Glomerular visceral epithelial cell (primary cell): ENCODE measurements around the gene MPPED1.

Source experiments
- DNase-seq: peaks from one replicate; pipeline ENCODE4 v3.0.0-alpha.2; 2016; ENCODE audit errors: extremely low spot score

The MPPED1 gene

DNA sequence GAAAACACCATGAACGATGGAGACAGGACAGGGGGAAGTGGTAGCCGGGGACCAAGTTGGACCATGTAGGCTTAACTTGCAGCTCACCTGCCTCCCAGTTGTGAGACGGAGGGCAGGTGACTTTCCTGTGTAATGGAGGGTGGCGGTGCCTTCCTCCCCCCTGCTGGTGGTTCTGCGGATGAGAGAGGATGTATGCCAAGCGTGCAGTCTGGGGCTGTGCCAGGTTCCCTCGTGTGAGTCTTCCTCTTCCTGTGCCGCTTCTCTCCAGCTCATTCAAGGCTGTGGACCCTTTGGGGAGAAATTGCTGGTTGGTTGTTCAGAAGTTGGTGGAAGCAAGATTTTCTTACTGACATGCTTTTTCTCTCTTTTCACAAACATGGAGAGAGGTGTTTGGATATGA, 35.1 kb downstream of the MPPED1 start:
- no peak for DNase-seq

DNA sequence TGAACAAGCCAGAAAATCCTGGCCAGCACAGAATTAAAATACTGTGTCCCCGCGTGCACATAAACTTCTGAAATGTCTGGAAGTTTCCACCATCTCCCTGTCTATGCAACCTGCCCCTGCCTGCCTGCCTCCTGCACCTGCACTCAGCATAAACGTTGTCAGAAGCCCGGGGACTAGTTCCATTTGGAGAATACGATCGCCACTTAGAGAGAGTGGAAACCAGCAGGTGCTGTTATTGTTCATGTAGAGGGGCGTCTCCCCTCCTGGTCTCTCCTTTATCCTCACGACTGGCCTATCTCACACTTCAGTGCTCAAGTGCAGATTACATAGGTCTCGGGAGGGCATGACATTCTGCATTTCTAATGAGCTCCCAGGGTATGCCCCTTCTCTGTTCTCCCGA, 35.6 kb downstream of the MPPED1 start:
- DNase-seq, result no peak

DNA sequence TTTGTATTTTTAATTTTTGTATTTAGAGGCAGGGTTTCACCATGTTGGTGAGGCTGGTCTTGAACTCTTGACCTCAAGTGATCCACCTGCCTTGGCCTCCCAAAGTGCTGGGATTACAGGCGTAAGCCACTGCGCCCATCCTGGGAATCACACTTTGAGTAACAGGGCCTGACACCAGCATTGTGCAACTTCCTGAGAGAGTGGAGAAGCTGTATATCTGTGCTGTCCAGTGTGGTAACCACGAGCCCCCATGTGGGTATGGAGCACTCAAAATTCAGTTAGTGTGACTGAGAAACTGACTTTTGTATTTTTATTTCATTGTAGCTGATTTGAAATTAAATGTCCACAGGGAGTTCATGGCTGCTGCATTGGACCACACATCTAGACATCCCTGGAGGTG, 36.2 kb downstream of the MPPED1 start:
- no peak for DNase-seq

DNA sequence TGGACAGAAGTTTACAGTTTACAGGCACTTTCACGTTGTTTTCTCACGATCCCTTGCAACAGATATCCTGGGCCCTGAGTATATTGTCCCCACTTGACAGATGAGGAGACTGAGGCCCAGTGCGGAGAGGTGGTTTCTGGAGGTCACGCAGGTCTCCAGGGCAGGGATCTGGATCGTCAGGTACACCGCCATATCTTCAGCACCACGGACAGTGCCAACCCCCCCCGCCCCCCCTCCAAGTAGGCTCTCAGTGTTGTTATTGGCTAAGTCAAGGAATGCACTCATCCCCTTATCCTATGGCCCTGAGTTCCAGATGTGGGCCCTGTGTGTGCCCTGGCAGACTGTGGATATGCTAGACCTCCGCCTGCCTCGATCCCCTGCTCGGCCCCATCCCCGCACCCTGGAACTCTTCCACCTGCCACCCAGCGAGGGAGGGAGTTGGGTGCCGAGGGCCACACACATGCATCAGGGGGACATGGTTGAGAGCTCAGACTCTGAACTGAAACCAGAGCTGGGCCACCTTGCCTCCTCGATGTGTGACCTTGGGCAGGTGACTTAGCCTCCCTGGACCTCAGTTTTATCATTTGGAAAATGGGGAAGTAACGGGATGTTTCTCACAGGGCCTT, 37.5 kb downstream of the MPPED1 start:
- DNase-seq, result no peak

DNA sequence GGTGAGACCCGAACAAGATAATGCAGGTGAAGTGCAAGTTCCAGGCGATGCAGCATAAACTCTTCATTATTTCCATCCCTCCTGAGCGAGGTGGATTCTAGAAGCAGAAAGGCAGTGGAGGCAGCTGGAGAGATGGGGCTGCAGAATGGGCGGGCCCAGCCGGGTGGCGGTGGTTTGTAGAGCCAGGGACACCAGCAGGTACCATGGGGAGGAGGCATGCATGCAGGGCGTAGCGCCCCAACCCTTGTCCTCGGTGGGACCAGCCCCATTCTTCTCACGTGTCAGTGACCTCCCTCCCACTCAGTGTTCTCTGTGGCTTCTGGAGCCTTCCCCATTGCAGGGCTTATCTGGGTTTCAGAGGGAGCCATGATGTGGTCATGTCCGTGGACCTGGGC, 38.0 kb downstream of the MPPED1 start:
- no peak for DNase-seq

DNA sequence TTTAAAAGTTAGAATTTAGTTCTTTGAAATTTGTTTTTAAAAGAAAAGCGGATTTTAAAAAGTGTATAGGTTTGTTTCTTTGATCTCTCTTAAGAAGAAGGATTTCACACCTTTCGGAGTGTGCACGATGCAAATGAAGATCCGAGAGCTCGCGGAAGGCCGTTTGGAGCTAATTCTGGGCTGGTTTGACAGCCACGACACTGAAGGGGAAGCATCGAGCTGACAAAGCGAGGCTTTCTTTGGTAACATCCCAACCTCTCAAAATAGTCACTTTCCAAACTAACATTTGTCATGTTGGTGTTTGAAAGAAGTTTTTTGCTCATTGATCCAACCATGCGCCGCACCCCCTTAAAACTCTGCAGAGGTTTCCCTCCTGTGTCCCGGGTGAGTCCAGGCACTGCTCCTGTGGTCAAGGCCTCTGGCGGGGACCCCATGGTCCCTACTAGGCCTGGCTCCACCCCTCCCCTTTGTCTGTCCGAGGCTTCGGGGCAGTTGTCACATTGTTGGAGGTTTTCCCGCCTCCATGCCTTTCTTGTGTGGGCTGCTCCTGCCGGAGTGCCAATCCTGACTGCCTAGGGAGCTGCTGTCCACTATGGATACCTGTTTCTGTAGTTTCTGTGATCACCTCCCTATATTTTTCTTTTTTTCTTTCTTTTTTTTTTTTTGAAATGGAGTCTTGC, 39.7 kb downstream of the MPPED1 start:
- DNase-seq, result no peak

DNA sequence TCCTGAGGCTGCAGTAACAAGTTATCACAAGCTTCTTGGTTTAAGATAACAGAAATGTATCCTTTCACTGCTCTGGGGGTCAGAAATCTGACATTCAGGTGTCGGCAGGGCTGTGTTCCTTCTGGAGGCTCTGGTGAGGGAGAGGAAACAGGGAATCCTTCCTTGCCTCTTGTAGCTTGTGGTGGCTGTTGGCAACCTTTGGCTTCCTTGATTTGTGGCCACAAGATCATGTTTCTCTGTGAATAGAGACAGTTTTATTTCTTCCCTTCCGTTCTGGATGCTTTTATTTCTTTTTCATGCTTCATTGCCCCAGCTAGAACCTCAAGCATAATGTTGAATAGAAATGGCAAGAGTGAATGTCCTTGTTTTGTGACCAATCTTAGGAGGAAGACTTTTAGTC, 44.0 kb downstream of the MPPED1 start:
- no peak for DNase-seq

DNA sequence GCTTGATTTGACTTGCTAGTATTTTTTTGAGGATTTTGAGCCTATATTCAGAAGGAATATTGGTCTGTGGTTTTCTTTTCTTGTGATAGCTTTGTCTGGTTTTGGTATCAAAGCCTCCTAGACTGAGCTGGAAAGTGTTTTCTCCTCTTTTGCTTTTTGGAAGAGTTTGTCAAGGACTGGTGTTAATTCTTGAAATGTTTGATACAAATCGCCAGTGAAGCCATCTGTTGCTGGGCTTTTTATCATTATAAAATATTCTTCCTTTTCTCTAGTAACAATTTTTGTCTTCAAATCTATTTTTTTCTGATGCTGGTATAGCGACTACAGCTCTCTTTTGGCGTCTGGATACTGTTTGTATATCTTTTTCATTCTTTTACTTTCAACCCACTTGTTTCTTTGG, 45.2 kb downstream of the MPPED1 start:
- DNase-seq, result no peak

DNA sequence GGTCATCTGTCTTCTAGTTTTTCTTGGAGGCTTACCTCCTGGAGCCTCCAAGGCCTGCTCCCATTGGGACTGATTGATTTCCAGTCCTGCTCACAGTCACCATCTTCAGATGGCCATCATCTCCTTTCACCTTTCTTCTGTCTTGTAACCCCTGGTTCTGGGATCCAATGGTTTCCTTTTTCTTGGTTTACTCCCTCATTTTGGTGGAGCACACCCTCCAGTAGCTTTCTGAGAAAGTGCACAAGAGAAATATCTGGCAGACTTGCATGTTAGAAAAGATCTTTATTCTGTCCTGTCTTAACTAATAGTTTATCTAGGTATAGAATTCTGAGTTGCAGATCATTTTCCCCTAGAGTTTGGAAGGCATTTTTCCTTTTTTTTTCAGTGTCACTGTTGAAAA, 50.9 kb downstream of the MPPED1 start:
- DNase-seq, result no peak

DNA sequence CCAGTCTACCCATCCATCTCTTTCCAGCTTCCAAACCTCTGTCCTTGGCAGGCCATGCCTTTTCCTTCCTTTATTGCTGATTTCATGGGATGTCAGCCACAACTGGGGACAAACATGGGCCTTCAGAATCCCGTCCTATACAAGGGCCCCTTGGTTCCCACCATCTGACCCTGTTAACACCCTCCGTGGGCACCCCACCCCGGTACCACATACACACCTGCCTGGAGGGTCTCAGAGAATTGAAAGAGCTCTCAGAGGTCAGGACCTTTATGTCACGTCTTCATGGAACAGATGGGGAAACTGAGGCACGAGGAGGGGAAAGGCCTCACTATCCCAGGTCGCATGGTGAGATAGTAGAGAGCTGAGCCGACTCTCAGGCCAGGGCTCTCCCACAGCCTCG, 53.0 kb downstream of the MPPED1 start:
- DNase-seq, result no peak

DNA sequence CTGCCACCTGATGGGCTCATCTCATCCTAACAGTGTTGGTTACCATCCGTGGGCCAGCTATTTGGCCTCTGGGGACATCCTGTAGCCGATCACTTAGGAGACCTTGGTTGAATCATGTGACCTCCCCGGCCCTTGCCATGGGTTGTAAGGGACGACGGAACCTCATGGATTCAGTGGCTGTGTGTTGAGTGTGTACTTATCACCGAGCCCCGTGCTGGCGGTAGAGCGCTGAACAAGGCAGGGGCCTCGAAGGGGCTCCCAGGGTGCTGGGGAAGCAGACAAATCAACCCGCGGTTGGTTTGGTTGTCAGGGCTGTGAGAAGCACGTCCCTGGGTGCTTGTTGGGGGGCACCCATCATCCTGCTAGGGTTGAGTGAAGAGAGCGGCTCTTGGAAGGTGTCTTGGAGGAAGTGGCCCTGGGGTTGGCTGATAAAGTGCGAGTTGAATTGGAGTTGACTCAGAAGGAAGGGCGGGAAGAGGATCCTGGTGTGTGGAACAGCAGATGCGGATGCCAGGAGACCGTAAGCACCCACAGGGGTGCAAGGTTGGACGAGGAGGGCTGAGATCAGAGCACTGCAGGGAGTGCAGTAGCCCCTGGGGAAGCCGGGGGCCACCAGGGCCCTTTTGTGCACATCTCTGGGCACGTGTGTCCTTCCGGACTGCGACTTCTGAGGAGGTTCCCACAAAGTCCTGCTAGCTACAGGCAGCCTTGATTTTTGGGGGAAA, 53.6 kb downstream of the MPPED1 start:
- DNase-seq, result no peak

DNA sequence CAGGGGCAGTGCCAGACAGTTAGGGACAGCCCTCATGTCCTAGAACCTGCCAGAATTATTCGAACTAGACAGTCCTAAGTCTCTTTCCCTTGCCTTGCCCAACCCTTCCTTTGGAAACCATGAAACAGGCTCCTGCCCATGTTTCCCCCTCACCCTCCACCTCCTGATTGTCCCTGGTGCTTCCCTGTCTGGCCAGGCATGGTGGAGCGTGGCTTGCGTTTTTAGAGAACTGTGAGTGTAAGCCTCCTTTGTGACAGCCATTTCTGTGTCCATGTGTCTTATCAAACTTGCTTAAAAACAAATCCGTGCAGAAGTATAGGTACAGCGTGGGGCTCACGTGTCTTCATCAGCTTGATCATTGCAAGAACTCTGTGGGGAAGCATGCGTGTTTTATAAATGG, 54.9 kb downstream of the MPPED1 start:
- no peak for DNase-seq

DNA sequence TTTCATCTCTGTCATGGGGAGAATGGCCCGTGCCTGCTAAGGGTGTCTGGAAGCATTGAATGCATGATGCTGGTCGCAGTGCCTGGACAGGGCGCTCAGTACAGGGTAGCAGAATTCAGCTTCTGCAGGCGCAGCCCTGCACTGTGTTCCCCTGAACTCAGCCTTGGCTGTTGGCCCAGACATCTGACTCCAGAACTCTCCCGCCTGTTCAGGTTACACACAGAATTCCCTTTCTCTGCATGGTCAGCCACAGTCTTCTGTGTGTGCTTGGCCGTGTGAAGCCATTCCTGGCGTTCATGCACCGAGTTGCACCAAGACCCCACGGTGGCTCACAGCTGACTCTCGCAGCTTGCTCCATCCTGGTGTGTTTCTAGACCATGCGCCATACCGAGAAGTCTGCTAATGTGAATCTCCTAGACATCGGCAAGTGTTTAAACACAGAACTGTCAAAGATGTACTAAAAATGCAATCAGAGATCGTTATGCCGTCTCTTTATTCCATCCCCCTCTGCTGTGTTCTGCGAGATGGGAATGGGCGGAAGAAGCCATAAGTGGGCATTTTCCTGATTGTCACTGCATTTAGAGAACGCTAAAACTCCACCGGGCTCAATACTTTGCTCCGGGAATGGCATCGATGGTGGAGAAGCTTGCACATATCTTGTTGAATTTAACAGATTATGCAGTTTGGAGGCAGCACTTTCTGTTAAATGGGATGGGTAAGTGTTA, 55.6 kb downstream of the MPPED1 start:
- DNase-seq, result no peak

DNA sequence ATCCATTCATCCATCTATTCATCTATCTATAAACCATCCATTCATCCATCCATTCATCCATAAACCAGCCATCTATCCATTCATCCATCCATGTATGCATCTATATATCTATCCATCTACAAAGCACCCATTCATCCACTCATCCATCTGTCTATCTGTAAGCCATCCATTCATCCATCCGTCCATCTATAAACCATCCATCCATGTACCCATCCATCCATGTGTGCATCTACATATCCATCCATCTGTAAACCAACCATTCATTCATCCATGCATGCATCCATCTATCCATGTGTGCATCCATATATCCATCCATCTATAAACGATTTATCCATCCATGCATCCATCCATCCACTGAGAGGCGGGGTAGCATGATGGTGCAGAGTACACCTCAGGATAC, 58.4 kb downstream of the MPPED1 start:
- DNase-seq, result no peak

DNA sequence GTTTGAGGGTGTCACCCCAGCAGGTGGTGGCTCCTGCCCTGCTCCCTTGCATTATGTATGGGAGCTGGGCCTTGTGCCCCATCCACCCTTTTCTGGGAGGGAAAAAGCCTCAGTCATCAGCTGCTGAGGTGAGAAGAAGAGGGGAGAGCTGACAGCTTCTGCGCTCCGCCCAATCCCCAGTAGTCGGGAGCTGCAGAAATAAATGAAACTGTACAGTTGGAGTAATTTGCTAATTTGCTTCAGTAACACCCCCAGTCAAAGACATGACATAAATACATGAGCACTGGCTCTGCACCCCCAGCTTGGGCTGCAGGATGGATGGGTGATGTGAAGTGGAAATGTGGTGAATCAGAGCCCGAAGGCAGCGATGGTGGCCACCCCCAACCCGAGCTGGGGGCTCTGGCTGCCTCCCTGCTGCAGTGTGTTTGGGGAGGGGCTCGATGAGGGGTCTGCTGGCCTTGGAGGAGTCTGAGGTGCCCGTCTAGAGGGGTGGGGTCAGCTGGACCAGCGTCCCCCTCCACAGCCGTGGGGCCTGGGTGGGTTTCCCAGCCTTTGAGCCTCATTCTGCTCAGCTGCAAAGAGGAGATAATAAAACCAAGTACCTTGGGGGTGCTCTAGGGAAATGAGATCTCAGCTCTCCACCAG, 59.2 kb downstream of the MPPED1 start:
- DNase-seq, result no peak

DNA sequence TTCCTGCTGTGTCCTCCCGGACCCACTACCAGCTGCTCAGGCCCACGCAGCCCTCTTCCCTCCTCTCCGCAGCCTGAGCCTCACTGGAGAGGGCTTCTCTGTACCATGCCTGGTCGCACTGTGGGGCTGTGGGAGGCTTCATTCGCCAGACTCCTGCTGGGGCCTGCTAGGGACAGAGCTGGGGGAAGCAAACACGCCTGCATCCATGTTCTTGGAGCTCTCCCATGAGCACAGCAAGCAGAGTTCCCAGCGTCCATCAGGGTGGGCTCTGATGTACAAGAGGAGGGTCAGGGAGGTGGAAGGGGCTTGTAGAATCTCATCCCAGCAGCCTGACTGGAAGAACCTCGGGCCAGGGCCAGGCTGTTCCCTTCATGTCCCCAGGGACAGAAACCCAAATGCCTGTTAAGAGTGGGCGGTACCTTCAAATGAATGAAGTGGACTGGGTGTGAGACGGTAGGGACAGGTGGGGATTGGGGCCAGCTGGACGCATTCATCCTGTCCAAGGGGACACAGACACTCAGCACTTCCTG, 59.9 kb downstream of the MPPED1 start:
- DNase-seq, result no peak

DNA sequence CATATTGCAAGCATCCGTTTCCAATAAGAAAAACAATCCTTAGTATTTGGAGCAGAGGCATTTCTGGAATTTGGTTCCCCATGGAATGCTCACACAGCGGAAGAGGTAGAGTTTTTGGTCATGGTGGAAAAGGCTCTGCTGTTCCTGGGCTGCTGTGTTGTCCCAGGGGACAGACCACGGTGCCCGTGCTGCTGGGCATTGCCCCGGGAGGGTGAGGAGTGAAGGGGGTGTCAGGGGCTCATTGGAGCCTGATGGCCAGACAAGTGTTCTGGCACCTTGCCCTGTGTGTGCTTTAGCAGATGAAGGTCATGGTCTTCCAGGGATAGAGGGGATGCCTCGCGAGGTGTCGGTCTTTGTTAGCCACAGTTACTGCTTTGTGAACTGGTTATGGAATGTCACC, 61.2 kb downstream of the MPPED1 start:
- no peak for DNase-seq

DNA sequence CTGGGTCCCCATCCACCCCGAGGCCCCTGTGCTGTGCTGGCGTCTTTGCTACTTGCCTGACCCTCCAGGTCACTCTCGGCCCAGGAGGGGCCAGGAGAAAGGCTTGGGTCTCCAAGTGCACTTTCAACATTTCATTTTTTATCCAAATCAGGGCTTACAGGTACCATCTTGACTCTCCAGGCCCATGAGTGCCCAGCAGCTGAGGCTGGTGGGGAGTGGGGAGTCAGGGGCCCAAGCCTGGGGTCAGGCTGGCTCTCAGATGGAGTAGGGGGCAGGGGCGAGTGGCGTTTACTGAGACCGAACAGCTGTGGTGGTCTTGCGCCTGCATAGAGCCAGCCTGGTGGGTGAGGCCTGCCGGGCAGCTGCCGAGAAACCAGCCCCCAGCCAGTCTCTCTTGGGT, 61.6 kb downstream of the MPPED1 start:
- no peak for DNase-seq

DNA sequence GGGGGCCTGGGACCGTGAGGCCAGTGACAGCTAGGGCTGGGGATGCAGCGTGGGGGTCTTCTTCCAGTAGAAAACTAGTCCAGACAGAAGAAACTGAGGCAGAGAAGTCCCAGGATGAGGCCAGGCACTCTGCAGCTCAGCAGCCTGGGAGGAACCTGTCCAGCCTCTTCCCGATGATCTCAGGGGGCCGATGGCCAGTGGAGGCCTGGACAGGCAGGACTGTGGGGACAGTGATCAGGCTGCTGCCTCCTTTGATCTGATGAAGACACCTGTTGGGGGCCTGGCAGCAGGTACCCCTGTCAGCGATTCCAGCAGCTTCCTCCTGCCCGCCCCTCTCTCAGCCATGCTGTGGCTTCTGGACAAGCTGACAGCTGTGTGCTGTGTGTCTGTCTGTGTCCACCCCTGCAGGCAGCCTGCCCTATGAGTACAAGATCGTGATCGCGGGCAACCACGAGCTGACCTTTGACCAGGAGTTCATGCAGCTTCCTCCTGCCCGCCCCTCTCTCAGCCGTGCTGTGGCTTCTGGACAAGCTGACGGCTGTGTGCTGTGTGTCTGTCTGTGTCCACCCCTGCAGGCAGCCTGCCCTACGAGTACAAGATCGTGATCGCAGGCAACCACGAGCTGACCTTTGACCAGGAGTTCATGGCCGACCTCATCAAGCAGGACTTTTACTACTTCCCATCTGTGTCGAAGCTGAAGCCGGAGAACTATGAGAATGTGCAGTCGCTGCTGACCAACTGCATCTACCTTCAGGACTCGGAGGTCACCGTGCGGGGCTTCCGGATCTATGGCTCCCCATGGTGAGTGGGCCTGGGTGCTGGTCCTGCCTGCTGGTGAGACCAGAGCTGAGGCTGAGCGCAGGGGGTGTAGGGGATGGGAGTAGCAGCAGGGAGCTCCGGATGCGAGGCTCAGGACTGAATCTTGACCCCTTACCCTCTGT, 62.6 kb downstream of the MPPED1 start:
- no peak for DNase-seq

DNA sequence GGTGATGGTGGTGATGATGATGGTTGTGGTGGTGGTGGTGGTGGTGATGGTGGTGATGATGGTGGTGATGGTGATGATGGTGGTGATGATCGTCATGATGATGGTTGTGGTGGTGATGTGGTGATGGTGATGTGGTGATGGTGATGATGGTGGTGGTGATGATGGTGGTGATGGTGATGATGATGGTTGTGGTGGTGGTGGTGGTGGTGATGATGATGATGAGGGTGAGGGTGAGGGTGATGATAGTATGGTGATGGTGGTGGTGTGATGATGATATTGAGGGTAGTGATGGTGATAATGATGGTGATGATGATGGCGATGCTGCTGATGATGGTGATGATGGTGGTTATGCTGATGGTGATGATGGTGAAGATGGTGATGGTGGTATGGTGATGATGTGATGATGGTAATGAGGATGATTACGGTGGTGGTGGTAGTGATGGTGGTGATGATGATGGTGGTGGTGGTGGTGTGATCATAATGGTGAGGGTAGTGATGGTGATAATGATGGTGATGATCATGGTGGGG, 63.8 kb downstream of the MPPED1 start:
- no peak for DNase-seq

DNA sequence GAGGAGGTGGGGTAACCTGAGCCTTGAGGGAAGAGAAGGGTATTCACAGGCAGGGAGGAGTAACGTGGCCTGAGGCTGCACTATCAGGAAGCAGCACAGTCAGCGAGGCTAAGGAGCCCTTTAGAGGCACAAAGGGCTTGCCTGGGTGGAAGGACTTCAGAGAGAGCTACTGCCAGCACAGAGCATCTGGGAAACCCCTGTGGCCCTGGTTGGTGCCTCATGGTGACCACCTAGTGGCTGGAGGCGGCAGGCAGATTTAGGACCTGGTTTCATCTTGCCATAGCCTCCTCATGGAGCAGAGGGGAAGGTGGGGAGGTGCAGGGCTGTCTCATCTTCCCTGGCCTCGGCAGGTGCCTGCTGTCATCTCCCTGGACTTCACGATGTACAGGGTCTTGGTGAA, 64.5 kb downstream of the MPPED1 start:
- DNase-seq, result no peak
